ENCODE data around the gene WDR73. TPM values are rescaled to one million over a fixed set of nuclear protein-coding genes. Genes with fewer than 3 reads are reported as not detected.
A peak's percentile ranks its signal among the peaks of the same experiment; 100 is the strongest.

The WDR73 gene
- total and polyA plus RNA-seq, 4 experiments from 2014 or later = 13.3 to 42.5 (median 28.9) TPM

- intact Hi-C loops (cut with micrococcal nuclease) = no loop called here
- Mint-ChIP-seq H3K4me3 (no peak overlapping the region), H3K36me3 (peaks cover 35 to 69% of the 10 kb centered on the region in 2 donors), H3K27ac (peak overlapping the region in 5 of 7 donors; percentile 5 to 77 (median 54)), H3K27me3 (no peaks in the 10 kb centered on the region), H3K4me1 (peaks cover 0 to 9% (median under 1%) of the 10 kb centered on the region in 4 donors), H3K9me3 (no peaks in the 10 kb centered on the region)
- no peak for DNase-seq
- Histone ChIP-seq H3K36me3 (ENCODE audit: insufficient read depth, low read length) (peaks cover 22% of the 10 kb centered on the region), H3K4me3 (ENCODE audit: low read length in 2 of 2) (no peak overlapping the region), H3K9me3 (ENCODE audit: control insufficient read depth in 1 of 2, low read length in 2 of 2) (no peaks in the 10 kb centered on the region), H3K27me3 (ENCODE audit: insufficient read depth, low read length) (no peaks in the 10 kb centered on the region), H3K27ac (ENCODE audit: low read depth, low read length) (no peak overlapping the region), H3K4me1 (ENCODE audit: insufficient read depth, low read length) (no peaks in the 10 kb centered on the region)
- POLR2A ChIA-PET (ENCODE audit: partially characterized antibody) = interaction anchor here (0.8 to 1.1 kb wide), 3 partner anchors 15 to 78 kb away, joined by 3 to 4 read pairs (median 3); partner anchors contain the start of genes SEC11A and WDR73
- CTCF ChIA-PET (ENCODE audit: partially characterized antibody) = no interaction called here
Measured at GRCh38 chr15:84669726-84670125, 15.6 kb upstream of the WDR73 start.

DNA sequence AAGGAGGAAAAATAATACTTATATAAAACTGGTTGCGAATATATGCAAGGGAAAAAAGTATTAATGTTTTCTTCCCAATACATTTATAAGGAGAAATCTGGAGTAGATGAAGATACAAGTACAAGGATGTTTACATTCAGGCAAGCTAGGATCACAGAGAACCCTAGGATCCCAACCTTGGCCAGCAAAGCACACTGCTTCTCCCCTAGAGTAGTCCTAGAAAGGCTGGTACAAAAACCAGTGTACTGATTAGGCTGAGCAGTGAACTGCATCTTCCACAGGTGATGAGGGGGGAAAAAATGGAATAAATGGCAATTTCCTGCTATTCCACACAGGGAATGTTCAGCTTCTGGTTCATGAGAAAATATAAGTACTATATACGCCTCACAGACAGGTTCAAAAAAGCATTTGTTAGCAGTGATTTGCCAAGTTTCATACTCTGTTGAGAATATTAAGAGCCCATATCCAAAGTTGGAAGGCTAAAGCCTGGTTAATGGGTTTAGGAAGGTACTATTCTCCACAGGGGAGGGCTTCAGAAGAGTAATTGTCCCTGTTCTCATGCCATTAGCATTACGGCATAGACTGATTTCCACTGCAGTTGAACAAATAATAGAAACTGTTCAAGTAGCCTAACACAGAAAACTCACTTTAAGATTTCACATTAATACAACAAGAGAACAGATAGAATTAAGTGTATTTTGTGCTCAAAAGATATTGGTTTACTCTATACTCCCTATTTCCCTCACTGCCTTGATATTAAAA is 14.3 kb upstream of the WDR73 start:
- no peak for DNase-seq
- Mint-ChIP-seq H3K27me3 (no peaks in the 10 kb centered on the region), H3K36me3 (peaks cover 36 to 65% of the 10 kb centered on the region in 2 donors), H3K27ac (peak overlapping the region in 5 of 7 donors; percentile 0 to 69 (median 53)), H3K9me3 (no peaks in the 10 kb centered on the region), H3K4me3 (no peak overlapping the region), H3K4me1 (peaks cover 0 to 9% (median 0%) of the 10 kb centered on the region in 4 donors)
- H3K9me3 ChIP-seq (ENCODE audit: control insufficient read depth in 1 of 2, low read length in 2 of 2) = no peaks in the 10 kb centered on the region
- ChIA-PET CTCF (ENCODE audit: partially characterized antibody) (no interaction called here), POLR2A (ENCODE audit: partially characterized antibody) (no interaction called here)
- no peak overlapping the region for H3K4me3 ChIP-seq (ENCODE audit: low read length in 2 of 2)
- H3K36me3 ChIP-seq (ENCODE audit: insufficient read depth, low read length) = peaks cover 18% of the 10 kb centered on the region
- no peaks in the 10 kb centered on the region for H3K27me3 ChIP-seq (ENCODE audit: insufficient read depth, low read length)
- no peak overlapping the region for H3K27ac ChIP-seq (ENCODE audit: low read depth, low read length)
- H3K4me1 ChIP-seq (ENCODE audit: insufficient read depth, low read length) = no peaks in the 10 kb centered on the region
- intact Hi-C loops (cut with micrococcal nuclease) = no loop called here

DNA sequence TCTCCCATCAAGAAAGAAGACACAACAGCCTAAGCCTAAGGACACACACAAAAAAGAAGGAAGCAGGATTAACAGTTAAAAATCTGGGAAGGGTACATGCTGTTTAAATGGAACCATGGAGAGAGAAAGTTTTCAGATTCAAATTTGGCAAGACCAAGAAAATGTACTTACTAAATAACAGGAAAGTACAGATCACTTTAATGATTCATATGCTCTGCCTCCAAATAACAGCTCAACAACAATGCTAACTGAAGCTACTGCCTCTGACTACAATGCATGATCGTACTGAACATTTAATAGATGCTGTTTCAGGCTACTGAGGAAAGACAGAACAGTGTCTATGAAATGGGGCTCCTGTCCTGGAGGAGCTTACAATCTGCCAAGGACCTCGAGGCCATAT is 12.3 kb upstream of the WDR73 start:
- peak overlapping the region in 1 of 8 donors; percentile 5 for H3K4me3 Mint-ChIP-seq
- DNase-seq = no peak
- H3K27ac Mint-ChIP-seq = peak overlapping the region in 4 of 7 donors; percentile 2 to 90 (median 50)
- intact Hi-C loops (cut with micrococcal nuclease) = no loop called here
- ChIA-PET POLR2A (ENCODE audit: partially characterized antibody) (no interaction called here), CTCF (ENCODE audit: partially characterized antibody) (interaction anchor here (1.0 kb wide), 1 partner anchor 11 kb away, joined by 3 read pairs; no protein-coding TSS in a partner anchor)
- H3K36me3 Mint-ChIP-seq = peaks cover 29 to 60% of the 10 kb centered on the region in 2 donors
- no peaks in the 10 kb centered on the region for H3K9me3 Mint-ChIP-seq
- peaks cover 18% of the 10 kb centered on the region for H3K36me3 ChIP-seq (ENCODE audit: insufficient read depth, low read length)
- H3K27me3 ChIP-seq (ENCODE audit: insufficient read depth, low read length) = no peaks in the 10 kb centered on the region
- no peak overlapping the region for H3K4me3 ChIP-seq (ENCODE audit: low read length in 2 of 2)
- H3K4me1 ChIP-seq (ENCODE audit: insufficient read depth, low read length) = no peaks in the 10 kb centered on the region
- peaks cover 0 to 5% (median 0%) of the 10 kb centered on the region in 4 donors for H3K4me1 Mint-ChIP-seq
- no peaks in the 10 kb centered on the region for H3K27me3 Mint-ChIP-seq
- no peaks in the 10 kb centered on the region for H3K9me3 ChIP-seq (ENCODE audit: control insufficient read depth in 1 of 2, low read length in 2 of 2)
- no peak overlapping the region for H3K27ac ChIP-seq (ENCODE audit: low read depth, low read length)

DNA sequence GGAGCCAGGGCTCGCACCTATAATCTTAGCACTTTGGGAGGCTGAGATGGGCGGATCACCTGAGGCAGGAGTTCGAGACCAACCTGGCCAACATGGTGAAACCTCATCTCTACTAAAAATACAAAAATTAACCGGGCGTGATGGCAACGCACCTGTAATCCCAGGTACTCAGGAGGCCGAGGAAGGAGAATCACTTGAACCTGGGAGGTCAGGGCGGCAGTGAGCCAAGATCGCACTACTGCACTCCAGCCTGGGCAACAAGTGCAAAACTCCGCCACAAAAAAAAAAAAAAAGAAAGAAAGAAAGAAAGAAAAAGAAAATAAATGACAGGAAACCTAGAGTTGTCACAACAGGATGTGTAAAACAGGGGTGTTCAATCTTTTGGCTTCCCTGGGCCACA is 6.9 kb upstream of the WDR73 start:
- Mint-ChIP-seq H3K27ac (peak overlapping the region in 1 of 7 donors; percentile 41), H3K4me3 (no peak overlapping the region), H3K36me3 (peaks cover 7 to 16% of the 10 kb centered on the region in 2 donors), H3K4me1 (peaks cover 7 to 30% (median 18%) of the 10 kb centered on the region in 4 donors), H3K27me3 (no peaks in the 10 kb centered on the region), H3K9me3 (no peaks in the 10 kb centered on the region)
- Histone ChIP-seq H3K9me3 (ENCODE audit: control insufficient read depth in 1 of 2, low read length in 2 of 2) (no peaks in the 10 kb centered on the region), H3K4me1 (ENCODE audit: insufficient read depth, low read length) (peaks cover 20% of the 10 kb centered on the region), H3K27me3 (ENCODE audit: insufficient read depth, low read length) (no peaks in the 10 kb centered on the region), H3K36me3 (ENCODE audit: insufficient read depth, low read length) (no peaks in the 10 kb centered on the region), H3K27ac (ENCODE audit: low read depth, low read length) (no peak overlapping the region), H3K4me3 (ENCODE audit: low read length in 2 of 2) (no peak overlapping the region)
- POLR2A ChIA-PET (ENCODE audit: partially characterized antibody) = interaction anchor here (1.2 kb wide), 1 partner anchor 90 kb away, joined by 3 read pairs; no protein-coding TSS in a partner anchor
- CTCF ChIA-PET (ENCODE audit: partially characterized antibody) = interaction anchor here (0.6 to 3.3 kb wide), 6 partner anchors 60 to 113 kb away, joined by 3 to 15 read pairs (median 3); no protein-coding TSS in a partner anchor
- DNase-seq = no peak
- intact Hi-C loops (cut with micrococcal nuclease) = no loop called here

GRCh38 chr15:84659904-84660781 is 6.1 kb upstream of the WDR73 start:
- DNase-seq = no peak
- H3K9me3 ChIP-seq (ENCODE audit: control insufficient read depth in 1 of 2, low read length in 2 of 2) = no peaks in the 10 kb centered on the region
- no peaks in the 10 kb centered on the region for H3K9me3 Mint-ChIP-seq
- peaks cover 24% of the 10 kb centered on the region for H3K4me1 ChIP-seq (ENCODE audit: insufficient read depth, low read length)
- peak overlapping the region in 6 of 7 donors; percentile 30 to 88 (median 70) for H3K27ac Mint-ChIP-seq
- H3K27me3 ChIP-seq (ENCODE audit: insufficient read depth, low read length) = no peaks in the 10 kb centered on the region
- H3K36me3 ChIP-seq (ENCODE audit: insufficient read depth, low read length) = no peaks in the 10 kb centered on the region
- peaks cover 7 to 38% (median 21%) of the 10 kb centered on the region in 4 donors for H3K4me1 Mint-ChIP-seq
- ChIA-PET POLR2A (ENCODE audit: partially characterized antibody) (interaction anchor here (1.2 to 8.8 kb wide), 4 partner anchors 60 to 89 kb away, joined by 3 to 144 read pairs (median 26); partner anchors contain the start of gene SEC11A), CTCF (ENCODE audit: partially characterized antibody) (interaction anchor here (0.9 to 3.5 kb wide), 14 partner anchors 11 to 112 kb away, joined by 3 to 19 read pairs (median 4); partner anchors contain the start of gene SEC11A)
- peak overlapping the region in 5 of 8 donors; percentile 4 to 67 (median 20) for H3K4me3 Mint-ChIP-seq
- H3K36me3 Mint-ChIP-seq = peaks cover 7 to 9% of the 10 kb centered on the region in 2 donors
- H3K27me3 Mint-ChIP-seq = no peaks in the 10 kb centered on the region
- no peak overlapping the region for H3K27ac ChIP-seq (ENCODE audit: low read depth, low read length)
- intact Hi-C loops (cut with micrococcal nuclease) = no loop called here
- no peak overlapping the region for H3K4me3 ChIP-seq (ENCODE audit: low read length in 2 of 2)

DNA sequence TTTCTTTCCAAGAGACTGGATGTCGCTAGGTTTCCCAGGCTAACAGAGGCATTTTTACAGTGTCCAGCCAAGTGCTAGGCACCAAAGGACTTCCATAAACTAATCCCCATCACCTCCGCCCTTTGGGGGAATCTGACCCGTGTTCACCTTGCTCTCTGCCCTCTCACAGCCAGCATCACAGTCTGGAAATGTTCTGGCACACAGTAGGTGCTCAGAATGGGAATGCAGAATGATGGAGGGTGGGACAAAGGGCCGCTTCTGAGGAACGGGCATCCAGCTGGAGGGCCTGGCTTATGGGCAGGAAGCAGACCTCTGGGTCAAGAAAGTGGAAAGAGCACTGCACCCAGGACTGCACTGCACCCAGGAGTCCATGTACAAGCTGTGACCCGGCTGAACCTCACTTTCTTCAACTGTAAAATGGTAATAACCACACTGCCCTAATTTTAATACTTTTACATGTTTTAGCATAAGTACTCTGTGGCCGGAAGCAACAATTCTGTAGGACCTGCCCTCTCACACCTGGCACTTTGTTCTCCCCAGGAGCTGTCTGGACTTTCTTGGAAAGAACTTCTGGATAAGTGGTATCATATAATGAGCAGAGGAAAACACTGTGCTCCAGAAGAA is 4.8 kb upstream of the WDR73 start:
- POLR2A ChIA-PET (ENCODE audit: partially characterized antibody) = interaction anchor here (0.6 to 8.8 kb wide), 14 partner anchors 21 to 322 kb away, joined by 3 to 144 read pairs (median 4); partner anchors contain the start of gene SEC11A
- Mint-ChIP-seq H3K27ac (peak overlapping the region; percentile 65 to 95 (median 90)), H3K27me3 (no peaks in the 10 kb centered on the region), H3K9me3 (peaks cover 0 to 1% (median 0%) of the 10 kb centered on the region in 8 donors), H3K36me3 (peaks cover under 1 to 11% of the 10 kb centered on the region in 2 donors), H3K4me1 (peaks cover 11 to 45% (median 30%) of the 10 kb centered on the region in 4 donors), H3K4me3 (peak overlapping the region; percentile 75 to 87 (median 80))
- no peaks in the 10 kb centered on the region for H3K27me3 ChIP-seq (ENCODE audit: insufficient read depth, low read length)
- intact Hi-C loops (cut with micrococcal nuclease) = loop anchor here (1.0 kb wide), 4 partner anchors 57 to 269 kb away; partner anchors contain the start of genes SEC11A and ZNF592
- no peaks in the 10 kb centered on the region for H3K9me3 ChIP-seq (ENCODE audit: control insufficient read depth in 1 of 2, low read length in 2 of 2)
- peak overlapping the region; percentile 39 to 44 for H3K4me3 ChIP-seq (ENCODE audit: low read length in 2 of 2)
- no peak for DNase-seq
- peak overlapping the region; percentile 58 for H3K27ac ChIP-seq (ENCODE audit: low read depth, low read length)
- peaks cover 28% of the 10 kb centered on the region for H3K4me1 ChIP-seq (ENCODE audit: insufficient read depth, low read length)
- no peaks in the 10 kb centered on the region for H3K36me3 ChIP-seq (ENCODE audit: insufficient read depth, low read length)
- CTCF ChIA-PET (ENCODE audit: partially characterized antibody) = interaction anchor here (0.7 to 3.5 kb wide), 29 partner anchors 8 to 270 kb away, joined by 3 to 19 read pairs (median 5); partner anchors contain the start of genes SEC11A and ZSCAN2
